AG08395 (cell line): ENCODE data around the gene LYPD6B.

Experiments
- DNase-seq: peaks from one replicate; pipeline ENCODE4 v3.0.0; 2012; ENCODE audit warnings: mixed read lengths, low spot score

LYPD6B gene

GRCh38 chr2:149119368-149119767 is 80.9 kb downstream of the LYPD6B start:
- no peak for DNase-seq

GRCh38 chr2:149122516-149122915 is 84.0 kb downstream of the LYPD6B start:
- no peak for DNase-seq

- DNase-seq: no peak
Measured at GRCh38 chr2:149125031-149125725, 86.7 kb downstream of the LYPD6B start.

- DNase-seq: peak; percentile 42
Measured at GRCh38 chr2:149129433-149129832, 90.9 kb downstream of the LYPD6B start.

GRCh38 chr2:149132339-149132738 is 93.8 kb downstream of the LYPD6B start:
- no peak for DNase-seq

- DNase-seq: no peak
Measured at GRCh38 chr2:149132901-149133300, 94.4 kb downstream of the LYPD6B start.

GRCh38 chr2:149134335-149134923 is 95.9 kb downstream of the LYPD6B start:
- no peak for DNase-seq

GRCh38 chr2:149136111-149136510 is 97.6 kb downstream of the LYPD6B start:
- DNase-seq: no peak

GRCh38 chr2:149141046-149141445 is 102.5 kb downstream of the LYPD6B start:
- peak; percentile 7 for DNase-seq

- peak; percentile 41 for DNase-seq
Measured at GRCh38 chr2:149143734-149144133, 105.2 kb downstream of the LYPD6B start.

GRCh38 chr2:149145314-149146295 is 107.1 kb downstream of the LYPD6B start:
- DNase-seq: peak; percentile 28

- no peak for DNase-seq
Measured at GRCh38 chr2:149146876-149147275, 108.4 kb downstream of the LYPD6B start.

- DNase-seq: no peak
Measured at GRCh38 chr2:149148194-149149006, 109.9 kb downstream of the LYPD6B start.

GRCh38 chr2:149149007-149149297 is 110.5 kb downstream of the LYPD6B start:
- DNase-seq: no peak

GRCh38 chr2:149152469-149152953 is 114.0 kb downstream of the LYPD6B start:
- DNase-seq: peak; percentile 13

- DNase-seq: no peak
Measured at GRCh38 chr2:149155196-149155969, 116.9 kb downstream of the LYPD6B start.

GRCh38 chr2:149155988-149156387 is 117.5 kb downstream of the LYPD6B start:
- DNase-seq: no peak

- no peak for DNase-seq
Measured at GRCh38 chr2:149156971-149157740, 118.7 kb downstream of the LYPD6B start.

- DNase-seq: no peak
Measured at GRCh38 chr2:149158957-149159356, 120.5 kb downstream of the LYPD6B start.

GRCh38 chr2:149160195-149160594 is 121.7 kb downstream of the LYPD6B start:
- DNase-seq: no peak
